SW 1271 (cell line): ENCODE data around the gene CYP4B1.
"Not testable (repeated sequence)": the region's sequence is repeated elsewhere in the genome, so short reads cannot be mapped to it uniquely, and the experiment has no call there.

Source experiments
- DNase-seq, 2 experiments: peaks; one replicate each; lab custom pipeline; 2025; lab: John Stamatoyannopoulos, UW

CYP4B1 gene

GRCh38 chr1:46816930-46817329 is 18.1 kb downstream of the CYP4B1 start:
- no peak for DNase-seq

- no peak for DNase-seq
Measured at GRCh38 chr1:46817814-46818213, 19.0 kb downstream of the CYP4B1 start.

GRCh38 chr1:46818591-46818990 is 19.7 kb downstream of the CYP4B1 start:
- DNase-seq = no peak

GRCh38 chr1:46819335-46819734 is 20.5 kb downstream of the CYP4B1 start:
- no peak for DNase-seq

- DNase-seq = no peak
Measured at GRCh38 chr1:46820076-46820475, 21.2 kb downstream of the CYP4B1 start.

GRCh38 chr1:46820560-46821060 is 21.8 kb downstream of the CYP4B1 start:
- no peak for DNase-seq

GRCh38 chr1:46822248-46822826 is 23.5 kb downstream of the CYP4B1 start:
- DNase-seq = no peak

GRCh38 chr1:46823151-46823550 is 24.3 kb downstream of the CYP4B1 start:
- no peak for DNase-seq

GRCh38 chr1:46826892-46827291 is 28.0 kb downstream of the CYP4B1 start:
- not testable (repeated sequence) for DNase-seq

- no peak for DNase-seq
Measured at GRCh38 chr1:46830665-46831322, 31.9 kb downstream of the CYP4B1 start.

- not testable (repeated sequence) for DNase-seq
Measured at GRCh38 chr1:46835469-46835868, 36.6 kb downstream of the CYP4B1 start.

- not testable (repeated sequence) for DNase-seq
Measured at GRCh38 chr1:46846386-46846785, 47.5 kb downstream of the CYP4B1 start.

GRCh38 chr1:46857660-46858065 is 58.8 kb downstream of the CYP4B1 start:
- DNase-seq = not testable (repeated sequence)

- no peak for DNase-seq
Measured at GRCh38 chr1:46862348-46862747, 63.5 kb downstream of the CYP4B1 start.
